Measurements from ENCODE around the gene CMSS1.
"Not testable (repeated sequence)": the region's sequence is repeated elsewhere in the genome, so short reads cannot be mapped to it uniquely, and the experiment has no call there.

CMSS1 gene

GRCh38 chr3:99809565-99809964, 8.1 kb upstream of the CMSS1 start:
- DNase-seq (ENCODE audit: low read depth, low spot score), result no peak
- no peak overlapping the region for H3K4me3 ChIP-seq (ENCODE audit: low read length)

DNA sequence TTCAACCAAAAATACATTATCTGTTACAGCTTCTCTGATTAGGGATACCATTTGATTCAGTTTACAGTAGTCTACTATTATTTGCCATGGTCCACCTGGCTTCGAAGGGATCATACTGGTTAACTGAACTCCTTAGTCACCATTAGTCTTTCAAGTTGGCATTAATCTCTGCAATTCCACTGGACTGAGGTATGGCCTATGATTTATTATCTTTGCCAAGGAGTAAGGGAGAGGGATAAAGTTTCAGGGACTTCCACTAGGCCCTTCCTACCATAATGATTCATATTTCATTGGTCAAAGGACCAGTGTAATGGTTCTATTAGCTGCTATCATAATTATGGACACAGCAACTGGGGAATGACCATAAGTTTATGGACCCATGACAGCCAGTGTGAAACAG, 7.3 kb upstream of the CMSS1 start:
- no peak for DNase-seq (ENCODE audit: low read depth, low spot score)
- no peak overlapping the region for H3K4me3 ChIP-seq (ENCODE audit: low read length)

DNA sequence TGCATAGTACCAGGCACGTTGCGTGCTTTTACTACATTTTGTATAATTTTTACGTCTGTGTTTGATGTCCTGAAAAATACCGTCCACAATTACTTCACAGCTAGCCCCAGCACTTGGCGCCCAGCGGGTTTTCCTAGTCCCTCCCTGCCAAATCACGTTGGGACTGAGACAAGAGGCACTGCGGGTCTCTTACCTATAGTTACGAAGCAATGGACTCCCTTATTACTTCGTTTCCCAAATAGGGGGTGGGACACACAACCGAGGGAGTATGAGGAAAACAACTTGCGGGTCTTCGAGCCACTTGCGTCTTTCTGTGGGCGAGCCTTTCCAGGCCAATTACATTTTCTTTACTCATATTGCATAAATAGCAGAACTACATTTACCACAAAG, 620 bp upstream of the CMSS1 start:
- H3K4me3 ChIP-seq (ENCODE audit: low read length), result peak overlapping the region; percentile 71
- DNase-seq (ENCODE audit: low read depth, low spot score), result no peak

DNA sequence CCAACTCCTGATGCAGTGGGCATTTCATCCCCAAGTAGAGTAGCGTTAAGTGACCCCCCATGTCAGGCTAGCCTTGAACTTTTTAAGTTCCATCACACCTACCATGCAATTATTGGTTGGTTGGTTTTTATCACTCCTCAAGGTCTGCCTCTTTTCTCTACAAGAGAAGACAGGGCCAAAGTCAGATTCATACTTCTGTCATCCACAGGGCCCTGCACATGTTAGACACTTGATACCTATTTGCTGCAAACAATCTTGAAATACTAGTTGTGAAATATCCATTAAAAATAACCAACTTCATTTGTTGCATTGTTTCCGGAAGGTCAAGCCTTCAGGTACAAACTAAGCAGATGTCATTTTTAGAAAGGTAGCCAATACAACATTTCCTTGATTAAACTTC, 1.2 kb downstream of the CMSS1 start:
- H3K4me3 ChIP-seq (ENCODE audit: low read length), result peak overlapping the region; percentile 71
- DNase-seq (ENCODE audit: low read depth, low spot score), result no peak

GRCh38 chr3:99823723-99824711, 6.4 kb downstream of the CMSS1 start:
- no peak overlapping the region for H3K4me3 ChIP-seq (ENCODE audit: low read length)
- no peak for DNase-seq (ENCODE audit: low read depth, low spot score)

- no peak for DNase-seq (ENCODE audit: low read depth, low spot score)
- H3K4me3 ChIP-seq (ENCODE audit: low read length), result no peak overlapping the region
Observed at GRCh38 chr3:99825004-99825640, 7.5 kb downstream of the CMSS1 start.

DNA sequence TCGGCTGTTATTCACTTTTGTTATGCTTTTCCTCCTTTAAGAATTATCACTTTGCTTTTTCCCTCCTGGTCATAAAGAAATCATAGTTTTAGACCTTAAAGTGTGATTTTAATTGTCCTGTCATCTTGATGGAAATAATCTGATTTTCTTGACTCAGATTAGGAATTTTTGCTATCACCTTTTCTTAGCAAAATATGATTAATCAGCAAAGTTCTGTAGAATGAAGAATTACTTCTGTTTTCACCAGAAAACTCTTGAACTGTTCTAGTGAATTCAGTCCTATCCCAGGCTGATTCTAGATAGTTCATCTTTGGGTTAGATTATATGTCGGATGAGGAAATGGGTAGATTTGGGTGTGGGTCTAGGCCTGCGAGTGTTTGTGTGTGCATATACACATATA, 12.2 kb downstream of the CMSS1 start:
- no peak overlapping the region for H3K4me3 ChIP-seq (ENCODE audit: low read length)
- no peak for DNase-seq (ENCODE audit: low read depth, low spot score)

- DNase-seq (ENCODE audit: low read depth, low spot score), result no peak
- no peak overlapping the region for H3K4me3 ChIP-seq (ENCODE audit: low read length)
Observed at GRCh38 chr3:99833617-99834205, 16.0 kb downstream of the CMSS1 start.

- no peak overlapping the region for H3K4me3 ChIP-seq (ENCODE audit: low read length)
Observed at GRCh38 chr3:99834211-99834957, 16.7 kb downstream of the CMSS1 start.

DNA sequence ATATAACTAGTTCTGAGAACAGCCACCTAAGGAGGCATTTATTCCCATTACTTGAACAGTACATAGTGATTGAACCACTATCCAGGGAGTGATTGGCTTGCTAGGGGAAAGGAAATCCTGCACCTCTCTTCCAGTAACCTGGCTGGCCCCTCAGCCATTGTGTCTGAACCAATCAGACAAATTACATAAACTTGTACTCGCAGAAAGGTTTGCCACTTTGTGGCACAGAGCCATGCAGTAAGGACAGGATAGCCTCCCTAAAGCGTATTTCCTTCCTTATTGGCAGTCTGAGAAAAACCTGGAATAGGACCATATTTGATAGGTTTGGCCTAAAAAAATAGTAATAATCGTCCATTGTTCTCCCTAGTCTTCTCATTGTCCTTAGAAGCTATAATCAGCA, 19.0 kb downstream of the CMSS1 start:
- no peak overlapping the region for H3K4me3 ChIP-seq (ENCODE audit: low read length)
- no peak for DNase-seq (ENCODE audit: low read depth, low spot score)

More at GRCh38 chr3:99834211-99834957, 16.7 kb downstream of the CMSS1 start:
- DNase-seq (ENCODE audit: low read depth, low spot score), result no peak

DNA sequence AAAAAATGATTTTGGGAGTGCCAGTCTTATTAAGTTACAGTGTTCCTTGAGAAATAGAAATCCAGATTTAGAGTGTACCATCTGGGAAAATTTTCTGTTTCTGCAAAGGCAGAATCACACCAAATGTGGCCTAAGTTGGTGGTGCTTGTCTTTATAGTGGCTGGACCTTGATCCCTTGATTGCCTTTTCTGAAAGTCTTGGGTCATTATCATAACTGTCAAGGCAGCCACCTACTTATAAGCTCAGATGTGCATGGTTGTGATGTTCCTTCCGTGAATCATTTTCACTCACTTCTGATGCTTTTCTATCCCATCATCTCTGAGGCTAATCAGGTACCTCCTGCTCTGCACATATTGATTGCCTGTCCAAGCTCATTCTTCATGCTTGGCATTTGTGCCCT, 20.1 kb downstream of the CMSS1 start:
- no peak for DNase-seq (ENCODE audit: low read depth, low spot score)

GRCh38 chr3:99838755-99839154, 21.1 kb downstream of the CMSS1 start:
- DNase-seq (ENCODE audit: low read depth, low spot score), result no peak
- no peak overlapping the region for H3K4me3 ChIP-seq (ENCODE audit: low read length)

More for the DNA sequence above, 20.1 kb downstream of the CMSS1 start:
- no peak overlapping the region for H3K4me3 ChIP-seq (ENCODE audit: low read length)

DNA sequence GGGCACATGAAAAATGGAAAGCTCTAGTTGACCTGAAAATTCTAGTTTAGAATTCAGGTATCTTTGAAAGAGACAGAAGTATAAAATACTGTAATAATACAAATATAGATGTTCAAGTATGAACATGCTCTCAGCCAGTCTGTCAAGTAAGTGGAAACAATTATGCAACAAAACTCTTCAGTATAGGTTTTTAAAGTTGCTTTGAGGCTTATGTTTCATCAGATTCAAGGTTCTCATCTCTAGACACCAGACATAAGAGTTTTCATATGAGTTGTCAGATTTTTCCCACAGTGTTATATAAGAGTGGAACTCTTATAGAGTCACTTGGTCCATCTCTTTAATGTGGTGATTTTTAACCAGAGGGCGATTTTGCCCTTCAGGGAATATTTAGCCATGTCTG, 22.0 kb downstream of the CMSS1 start:
- DNase-seq (ENCODE audit: low read depth, low spot score), result no peak
- H3K4me3 ChIP-seq (ENCODE audit: low read length), result no peak overlapping the region

DNA sequence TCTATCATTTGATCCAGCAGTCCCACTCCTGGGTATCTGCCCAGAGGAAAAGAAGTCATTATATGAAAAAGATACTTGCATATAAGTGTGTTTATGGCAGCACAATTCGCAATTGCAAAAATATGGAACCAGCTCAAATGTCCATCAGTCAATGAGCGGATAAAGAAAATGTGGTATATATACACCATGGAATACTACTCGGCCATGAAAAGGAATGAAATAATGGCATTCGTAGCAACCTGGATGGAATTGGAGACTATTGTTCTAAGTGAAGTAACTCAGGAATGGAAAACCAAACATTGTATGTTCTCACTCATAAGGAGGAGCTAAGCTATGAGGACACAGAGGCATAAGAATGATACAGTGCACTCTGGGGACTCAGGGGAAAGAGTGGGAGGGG, 24.3 kb downstream of the CMSS1 start:
- not testable (repeated sequence) for DNase-seq (ENCODE audit: low read depth, low spot score); H3K4me3 ChIP-seq (ENCODE audit: low read length)

GRCh38 chr3:99842826-99843589, 25.3 kb downstream of the CMSS1 start:
- no peak overlapping the region for H3K4me3 ChIP-seq (ENCODE audit: low read length)
- DNase-seq (ENCODE audit: low read depth, low spot score), result peak; percentile 19

DNA sequence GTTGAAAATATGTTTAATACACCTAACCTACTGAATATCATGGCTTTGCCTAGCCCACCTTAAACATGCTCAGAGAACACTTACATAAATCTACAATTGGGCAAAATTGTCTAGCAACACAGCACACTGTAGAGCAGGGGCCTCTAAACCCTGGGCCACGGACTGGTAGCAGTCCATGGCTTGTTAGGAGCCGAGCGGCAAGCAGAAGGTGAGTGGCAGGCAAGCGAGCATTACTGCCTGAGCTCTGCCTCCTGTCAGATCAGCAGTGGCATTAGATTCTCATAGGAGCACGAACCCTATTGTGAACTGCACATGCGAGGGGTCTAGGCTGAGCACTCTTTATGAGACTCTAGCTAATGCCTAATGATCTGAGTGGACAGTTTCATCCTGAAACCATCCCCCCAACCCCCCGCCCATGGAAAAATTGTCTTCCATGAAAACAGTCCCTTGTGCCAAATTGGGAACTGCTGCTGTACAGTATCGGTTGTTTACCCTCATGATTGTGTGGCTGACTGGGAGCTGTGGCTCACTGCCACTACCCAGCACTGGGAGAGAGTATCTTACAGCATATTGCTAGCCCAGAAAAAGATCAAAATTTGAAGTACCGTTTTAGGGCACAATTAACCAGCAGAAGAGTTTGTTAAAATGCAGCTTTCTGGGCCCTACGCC, 26.1 kb downstream of the CMSS1 start:
- H3K4me3 ChIP-seq (ENCODE audit: low read length), result no peak overlapping the region
- no peak for DNase-seq (ENCODE audit: low read depth, low spot score)

DNA sequence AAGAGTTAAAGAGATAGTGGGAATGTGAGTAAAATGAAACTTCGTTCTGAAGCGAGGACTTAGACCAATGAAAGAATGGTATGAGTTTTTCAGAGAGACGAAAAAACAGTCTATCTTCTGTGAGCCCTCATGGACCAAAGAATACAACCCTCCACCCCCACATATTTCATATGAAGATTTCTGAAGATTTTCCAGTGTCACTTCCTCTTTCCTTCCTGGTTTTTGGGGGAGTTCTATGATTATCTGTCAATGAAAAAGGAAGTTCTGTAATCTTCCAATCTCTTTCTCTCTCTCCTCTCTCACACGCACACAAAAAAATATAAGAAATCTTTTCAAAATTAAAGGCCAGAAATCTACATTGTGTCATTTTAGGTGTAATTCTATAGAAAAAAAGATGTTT, 27.7 kb downstream of the CMSS1 start:
- DNase-seq (ENCODE audit: low read depth, low spot score), result no peak
- H3K4me3 ChIP-seq (ENCODE audit: low read length), result no peak overlapping the region

DNA sequence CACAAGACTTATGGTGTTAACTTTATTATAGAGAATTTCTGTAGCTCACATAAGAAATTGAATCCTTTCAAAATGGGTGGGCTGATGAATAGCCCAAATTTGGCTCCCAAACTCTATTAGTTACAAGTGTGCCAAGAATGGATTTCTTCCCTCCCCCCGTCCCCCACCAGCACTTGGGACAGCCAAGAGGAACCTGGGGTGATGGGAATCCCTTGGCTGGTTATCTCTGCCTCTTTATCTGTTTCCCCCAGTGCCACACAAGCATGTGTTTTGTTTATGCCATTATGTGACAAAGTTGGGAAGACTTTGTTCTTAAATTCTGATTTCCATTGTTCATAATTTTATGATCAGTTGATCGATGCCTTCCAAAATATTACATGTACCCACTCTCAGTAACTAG, 28.3 kb downstream of the CMSS1 start:
- no peak for DNase-seq (ENCODE audit: low read depth, low spot score)
- no peak overlapping the region for H3K4me3 ChIP-seq (ENCODE audit: low read length)

Data from Jurkat, Clone E6-1 (cell line).